RKO (cell line): Measurements from ENCODE around the gene MAP3K9.
"Not testable (repeated sequence)": the region's sequence is repeated elsewhere in the genome, so short reads cannot be mapped to it uniquely, and the experiment has no call there.

ENCODE experiments used
- DNase-seq: peaks from one replicate; pipeline ENCODE4 v3.0.0-alpha.2; 2016; ENCODE audit warnings: low spot score

The MAP3K9 gene

GRCh38 chr14:70724110-70724509 is 85.2 kb downstream of the MAP3K9 start:
- DNase-seq = no peak

- DNase-seq = no peak
Observed at GRCh38 chr14:70723276-70723675, 86.0 kb downstream of the MAP3K9 start.

GRCh38 chr14:70722418-70722817 is 86.9 kb downstream of the MAP3K9 start:
- DNase-seq = no peak

- peak; percentile 28 for DNase-seq
Observed at GRCh38 chr14:70721542-70721941, 87.8 kb downstream of the MAP3K9 start.

GRCh38 chr14:70718383-70719118 is 90.8 kb downstream of the MAP3K9 start:
- DNase-seq = no peak

GRCh38 chr14:70716958-70717357 is 92.4 kb downstream of the MAP3K9 start:
- DNase-seq = no peak

- no peak for DNase-seq
Observed at GRCh38 chr14:70716483-70716882, 92.8 kb downstream of the MAP3K9 start.

GRCh38 chr14:70714055-70714550 is 95.2 kb downstream of the MAP3K9 start:
- DNase-seq = peak; percentile 50

- no peak for DNase-seq
Observed at GRCh38 chr14:70713511-70713916, 95.8 kb downstream of the MAP3K9 start.

- DNase-seq = no peak
Observed at GRCh38 chr14:70713096-70713495, 96.2 kb downstream of the MAP3K9 start.

- no peak for DNase-seq
Observed at GRCh38 chr14:70711451-70711850, 97.9 kb downstream of the MAP3K9 start.

GRCh38 chr14:70709726-70710382 is 99.5 kb downstream of the MAP3K9 start:
- DNase-seq = no peak

GRCh38 chr14:70708717-70709570 is 100.4 kb downstream of the MAP3K9 start:
- DNase-seq = no peak

- DNase-seq = no peak
Observed at GRCh38 chr14:70707138-70708038, 101.9 kb downstream of the MAP3K9 start.

- no peak for DNase-seq
Observed at GRCh38 chr14:70706177-70706576, 103.1 kb downstream of the MAP3K9 start.

GRCh38 chr14:70704960-70705359 is 104.4 kb downstream of the MAP3K9 start:
- no peak for DNase-seq

- not testable (repeated sequence) for DNase-seq
Observed at GRCh38 chr14:70703621-70704168, 105.6 kb downstream of the MAP3K9 start.

- no peak for DNase-seq
Observed at GRCh38 chr14:70702161-70702560, 107.2 kb downstream of the MAP3K9 start.

GRCh38 chr14:70701610-70702009 is 107.7 kb downstream of the MAP3K9 start:
- no peak for DNase-seq

- no peak for DNase-seq
Observed at GRCh38 chr14:70700955-70701585, 108.2 kb downstream of the MAP3K9 start.

- no peak for DNase-seq
Observed at GRCh38 chr14:70699646-70700045, 109.7 kb downstream of the MAP3K9 start.
